Measurements from ENCODE around the gene PTGFRN. TPM values are rescaled to one million over a fixed set of nuclear protein-coding genes. Genes with fewer than 3 reads are reported as not detected.

Gene PTGFRN
- total RNA-seq, 1 donor from 2014 or later = 91.3 TPM

DNA sequence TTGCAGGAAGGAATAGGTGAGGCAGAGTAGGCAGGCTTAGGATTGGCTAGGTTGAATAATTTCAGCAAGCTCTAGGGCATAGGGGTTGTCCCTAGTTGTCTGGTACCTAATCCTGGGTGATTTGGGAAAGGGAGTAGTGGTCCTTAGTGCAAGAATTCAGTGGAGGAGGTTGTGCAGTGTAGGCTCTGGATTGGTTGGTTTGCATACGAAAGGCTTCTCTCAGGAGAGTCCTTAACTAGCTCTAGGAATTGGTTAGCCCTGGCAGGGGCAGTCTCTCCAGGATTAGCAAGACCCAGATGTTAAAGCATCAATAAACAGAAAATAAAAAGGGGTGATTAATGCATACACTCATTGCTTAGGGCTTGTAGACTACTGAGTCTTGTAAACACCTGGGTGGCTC lies 82.2 kb downstream of the PTGFRN start:
- TF ChIP-seq CTCF (IDR thresholded peaks at IDR 0.05; ENCODE audit: insufficient read depth, low read length, poor library complexity, severe bottlenecking) = no peak

GRCh38 chr1:116993286-116993685 lies 83.6 kb downstream of the PTGFRN start:
- no peak for TF ChIP-seq CTCF (IDR thresholded peaks at IDR 0.05; ENCODE audit: insufficient read depth, low read length, poor library complexity, severe bottlenecking)
- DNase-seq (ENCODE audit: low read depth) = no peak
- no peak overlapping the region for H3K4me3 ChIP-seq (ENCODE audit: low read depth, low read length)
- no peaks in the 10 kb centered on the region for H3K36me3 ChIP-seq (ENCODE audit: control insufficient read depth, insufficient read depth, low read length)
- no peaks in the 10 kb centered on the region for H3K27me3 ChIP-seq (ENCODE audit: control insufficient read depth, insufficient read depth, low read length)

More for the DNA sequence above, 82.2 kb downstream of the PTGFRN start:
- Histone ChIP-seq H3K36me3 (ENCODE audit: control insufficient read depth, insufficient read depth, low read length) (no peaks in the 10 kb centered on the region), H3K27me3 (ENCODE audit: control insufficient read depth, insufficient read depth, low read length) (no peaks in the 10 kb centered on the region), H3K4me3 (ENCODE audit: low read depth, low read length) (no peak overlapping the region)
- no peak for DNase-seq (ENCODE audit: low read depth)

GRCh38 chr1:116994411-116994810 lies 84.7 kb downstream of the PTGFRN start:
- Histone ChIP-seq H3K4me3 (ENCODE audit: low read depth, low read length) (no peak overlapping the region), H3K36me3 (ENCODE audit: control insufficient read depth, insufficient read depth, low read length) (no peaks in the 10 kb centered on the region), H3K27me3 (ENCODE audit: control insufficient read depth, insufficient read depth, low read length) (no peaks in the 10 kb centered on the region)
- no peak for DNase-seq (ENCODE audit: low read depth)
- no peak for TF ChIP-seq CTCF (IDR thresholded peaks at IDR 0.05; ENCODE audit: insufficient read depth, low read length, poor library complexity, severe bottlenecking)

DNA sequence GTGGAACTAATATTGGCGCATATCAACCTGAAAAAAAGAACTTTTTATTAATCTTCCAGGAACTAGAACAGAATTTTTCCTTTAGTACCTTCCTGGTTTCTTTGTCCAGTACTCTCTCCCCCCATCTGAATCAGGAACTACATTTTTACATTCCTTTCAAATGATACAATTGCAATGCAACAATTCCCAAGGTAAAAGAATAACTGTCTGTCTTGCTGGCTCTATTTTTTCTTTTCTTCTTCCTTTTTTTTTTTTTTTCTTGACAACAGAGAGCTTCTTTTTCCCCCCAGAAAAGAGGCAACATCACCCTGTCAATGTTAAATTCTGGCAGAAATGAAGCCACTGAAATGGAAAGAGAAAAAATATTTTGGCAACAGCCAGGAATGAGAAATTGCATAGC lies 87.3 kb downstream of the PTGFRN start:
- DNase-seq (ENCODE audit: low read depth) = peak; percentile 44
- no peaks in the 10 kb centered on the region for H3K27me3 ChIP-seq (ENCODE audit: control insufficient read depth, insufficient read depth, low read length)
- no peaks in the 10 kb centered on the region for H3K36me3 ChIP-seq (ENCODE audit: control insufficient read depth, insufficient read depth, low read length)
- no peak overlapping the region for H3K4me3 ChIP-seq (ENCODE audit: low read depth, low read length)
- no peak for TF ChIP-seq CTCF (IDR thresholded peaks at IDR 0.05; ENCODE audit: insufficient read depth, low read length, poor library complexity, severe bottlenecking)

- H3K4me3 ChIP-seq (ENCODE audit: low read depth, low read length) = no peak overlapping the region
- no peak for TF ChIP-seq CTCF (IDR thresholded peaks at IDR 0.05; ENCODE audit: insufficient read depth, low read length, poor library complexity, severe bottlenecking)
- H3K27me3 ChIP-seq (ENCODE audit: control insufficient read depth, insufficient read depth, low read length) = no peaks in the 10 kb centered on the region
- no peaks in the 10 kb centered on the region for H3K36me3 ChIP-seq (ENCODE audit: control insufficient read depth, insufficient read depth, low read length)
- DNase-seq (ENCODE audit: low read depth) = no peak
Measured at GRCh38 chr1:116997636-116998035, 87.9 kb downstream of the PTGFRN start.

- TF ChIP-seq CTCF (IDR thresholded peaks at IDR 0.05; ENCODE audit: insufficient read depth, low read length, poor library complexity, severe bottlenecking) = no peak
- Histone ChIP-seq H3K36me3 (ENCODE audit: control insufficient read depth, insufficient read depth, low read length) (no peaks in the 10 kb centered on the region), H3K4me3 (ENCODE audit: low read depth, low read length) (no peak overlapping the region), H3K27me3 (ENCODE audit: control insufficient read depth, insufficient read depth, low read length) (no peaks in the 10 kb centered on the region)
- no peak for DNase-seq (ENCODE audit: low read depth)
Measured at GRCh38 chr1:116999596-116999995, 89.9 kb downstream of the PTGFRN start.

Measured in kidney epithelial cell (primary cell).